ENCODE data around the gene ABCB8.
"Not testable (repeated sequence)": the region's sequence is repeated elsewhere in the genome, so short reads cannot be mapped to it uniquely, and the experiment has no call there.

The ABCB8 gene

DNA sequence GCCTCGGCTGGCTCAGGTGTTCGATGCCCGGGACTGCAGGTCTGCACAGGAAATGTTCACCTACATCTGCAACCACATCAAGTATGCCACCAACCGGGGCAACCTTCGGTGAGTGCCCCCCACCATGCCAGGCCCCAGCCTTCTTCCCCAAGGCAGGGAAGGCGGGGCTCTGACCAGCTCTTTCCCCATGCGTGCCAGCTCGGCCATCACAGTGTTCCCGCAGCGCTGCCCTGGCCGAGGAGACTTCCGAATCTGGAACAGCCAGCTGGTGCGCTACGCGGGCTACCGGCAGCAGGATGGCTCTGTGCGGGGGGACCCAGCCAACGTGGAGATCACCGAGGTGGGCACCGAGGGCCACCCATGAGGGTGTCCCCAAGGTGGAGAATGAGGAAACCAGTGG, 29.9 kb upstream of the ABCB8 start:
- DNase-seq = no peak

DNA sequence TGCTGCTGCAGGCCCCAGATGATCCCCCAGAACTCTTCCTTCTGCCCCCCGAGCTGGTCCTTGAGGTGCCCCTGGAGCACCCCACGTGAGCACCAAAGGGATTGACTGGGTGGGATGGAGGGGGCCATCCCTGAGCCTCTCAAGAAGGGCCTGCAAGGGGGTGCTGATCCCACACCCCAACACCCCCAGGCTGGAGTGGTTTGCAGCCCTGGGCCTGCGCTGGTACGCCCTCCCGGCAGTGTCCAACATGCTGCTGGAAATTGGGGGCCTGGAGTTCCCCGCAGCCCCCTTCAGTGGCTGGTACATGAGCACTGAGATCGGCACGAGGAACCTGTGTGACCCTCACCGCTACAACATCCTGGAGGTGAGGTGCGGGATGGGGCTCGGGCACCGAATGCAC, 29.2 kb upstream of the ABCB8 start:
- no peak for DNase-seq

DNA sequence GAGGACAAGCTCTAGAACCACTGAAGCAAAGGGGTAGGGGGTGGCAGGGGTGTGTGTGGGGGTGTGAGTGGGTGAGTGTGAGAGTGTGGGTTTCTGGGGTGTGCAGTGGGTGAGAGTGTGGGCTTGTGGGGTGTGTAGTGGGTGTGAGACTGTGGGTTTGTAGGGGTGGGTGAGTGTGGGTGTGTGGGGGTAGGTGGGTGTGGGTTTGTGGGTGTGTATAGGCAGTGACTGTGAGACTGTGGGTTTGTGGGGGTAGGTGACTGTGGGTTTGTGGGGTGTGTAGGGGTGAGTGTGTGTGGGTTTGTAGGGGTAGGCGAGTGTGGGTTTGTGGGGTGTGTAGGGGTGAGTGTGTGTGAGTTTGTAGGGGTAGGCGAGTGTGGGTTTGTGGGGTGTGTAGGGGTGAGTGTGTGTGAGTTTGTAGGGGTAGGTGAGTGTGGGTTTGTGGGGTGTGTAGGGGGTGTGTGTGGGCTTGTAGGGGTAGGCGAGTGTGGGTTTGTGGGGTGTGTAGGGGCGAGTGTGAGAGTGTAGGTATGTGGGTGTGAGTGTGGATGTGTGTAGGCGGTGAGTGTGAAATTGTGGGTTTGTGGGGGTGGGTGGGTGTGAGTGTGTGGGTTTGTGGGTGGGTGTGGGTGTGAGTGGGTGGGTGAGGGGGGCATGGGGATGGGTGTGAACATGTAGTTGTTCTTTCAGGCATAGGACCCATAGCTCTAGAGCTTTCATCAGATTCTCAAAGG, 28.6 kb upstream of the ABCB8 start:
- no peak for DNase-seq

DNA sequence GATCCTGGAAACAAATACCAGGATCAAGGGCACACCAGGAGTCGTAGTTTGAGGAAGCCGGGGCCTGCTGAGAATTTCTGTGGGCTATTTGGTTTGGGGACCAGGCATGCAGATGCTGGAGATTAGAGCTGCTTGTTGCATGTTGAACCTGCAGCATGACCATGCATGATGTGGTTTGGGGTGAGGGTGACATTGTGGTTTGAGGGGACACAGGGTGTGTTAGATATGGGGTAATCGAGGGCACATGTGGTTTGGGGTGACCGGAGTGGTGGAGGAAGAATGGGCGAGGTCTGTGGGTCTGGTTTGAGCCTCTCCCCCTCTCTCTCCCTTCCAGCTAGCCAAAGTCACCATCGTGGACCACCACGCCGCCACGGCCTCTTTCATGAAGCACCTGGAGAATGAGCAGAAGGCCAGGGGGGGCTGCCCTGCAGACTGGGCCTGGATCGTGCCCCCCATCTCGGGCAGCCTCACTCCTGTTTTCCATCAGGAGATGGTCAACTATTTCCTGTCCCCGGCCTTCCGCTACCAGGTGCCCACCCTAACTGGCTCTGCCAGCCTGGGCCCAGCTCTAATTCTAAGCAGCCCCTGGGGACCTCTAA, 27.3 kb upstream of the ABCB8 start:
- DNase-seq = no peak

DNA sequence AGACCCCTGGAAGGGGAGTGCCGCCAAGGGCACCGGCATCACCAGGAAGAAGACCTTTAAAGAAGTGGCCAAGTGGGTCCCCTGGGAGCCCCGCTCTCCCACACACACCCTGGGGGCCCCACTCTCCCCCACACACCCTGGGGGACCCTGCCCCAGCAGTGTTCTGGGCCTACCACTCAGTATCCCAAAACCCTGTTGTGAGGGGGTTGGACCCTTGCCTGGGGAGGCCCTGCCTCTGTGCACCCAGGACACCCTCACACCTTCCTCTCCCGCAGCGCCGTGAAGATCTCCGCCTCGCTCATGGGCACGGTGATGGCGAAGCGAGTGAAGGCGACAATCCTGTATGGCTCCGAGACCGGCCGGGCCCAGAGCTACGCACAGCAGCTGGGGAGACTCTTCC, 26.7 kb upstream of the ABCB8 start:
- DNase-seq = no peak

DNA sequence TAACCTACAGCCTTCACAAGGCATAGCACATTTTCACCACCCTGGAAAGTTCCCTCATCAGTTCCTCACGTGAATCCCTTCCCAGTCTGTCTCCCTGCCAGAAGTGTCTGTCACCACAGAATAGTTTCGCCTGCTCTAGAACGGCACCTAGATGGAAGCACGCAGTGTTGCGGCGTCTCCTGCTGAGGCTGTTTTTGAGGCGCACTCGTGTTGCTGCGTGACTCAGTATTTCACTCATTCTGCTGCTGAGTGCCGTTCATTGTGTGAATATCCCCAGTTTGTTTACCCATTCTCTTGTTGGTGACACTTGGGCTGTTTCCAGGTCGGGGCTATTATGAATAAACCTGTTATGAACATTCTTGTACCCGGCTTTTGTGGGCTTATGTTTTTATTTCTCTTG, 24.7 kb upstream of the ABCB8 start:
- DNase-seq = no peak

DNA sequence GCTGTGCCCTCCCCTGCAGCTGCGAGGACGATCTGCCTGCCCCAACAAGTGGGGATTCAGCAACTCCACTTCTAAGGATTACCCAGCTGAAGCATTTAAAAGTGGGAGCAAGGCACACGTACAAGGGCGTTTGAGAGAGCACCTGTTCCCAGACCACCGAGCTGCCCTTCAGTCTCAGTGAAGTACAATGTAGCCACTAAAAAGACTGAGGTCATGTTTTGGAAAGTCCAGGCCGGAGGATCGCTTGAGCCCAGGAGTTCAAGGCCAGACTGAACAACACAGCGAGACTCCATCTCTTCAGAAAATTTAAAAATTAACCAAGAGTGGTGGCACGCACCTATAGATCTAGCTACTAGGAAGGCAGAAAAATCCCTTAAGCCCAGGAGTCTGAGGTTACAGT, 22.7 kb upstream of the ABCB8 start:
- no peak for DNase-seq

DNA sequence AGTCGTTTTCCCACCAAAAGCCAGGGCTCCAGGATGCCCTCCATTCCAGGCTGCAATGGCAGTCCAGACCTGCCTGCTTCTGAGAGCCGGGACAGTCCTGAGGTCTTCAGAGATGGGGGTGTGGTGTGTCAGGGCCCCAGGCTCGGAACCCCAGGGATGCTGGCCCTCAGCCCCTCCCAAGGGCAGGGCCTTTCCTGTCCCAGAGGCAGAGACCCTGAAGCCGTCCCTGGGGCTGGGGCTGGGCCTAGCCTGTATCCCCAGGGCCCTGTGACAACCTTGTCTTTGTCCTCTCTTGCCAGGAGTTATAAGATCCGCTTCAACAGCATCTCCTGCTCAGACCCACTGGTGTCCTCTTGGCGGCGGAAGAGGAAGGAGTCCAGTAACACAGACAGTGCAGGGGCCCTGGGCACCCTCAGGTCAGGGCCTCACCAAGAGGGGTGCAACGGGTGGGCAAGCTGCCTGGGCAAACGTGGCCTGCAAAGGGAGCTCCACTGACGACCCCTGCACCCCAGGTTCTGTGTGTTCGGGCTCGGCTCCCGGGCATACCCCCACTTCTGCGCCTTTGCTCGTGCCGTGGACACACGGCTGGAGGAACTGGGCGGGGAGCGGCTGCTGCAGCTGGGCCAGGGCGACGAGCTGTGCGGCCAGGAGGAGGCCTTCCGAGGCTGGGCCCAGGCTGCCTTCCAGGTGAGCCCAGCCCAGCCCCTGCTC, 21.5 kb upstream of the ABCB8 start:
- no peak for DNase-seq

DNA sequence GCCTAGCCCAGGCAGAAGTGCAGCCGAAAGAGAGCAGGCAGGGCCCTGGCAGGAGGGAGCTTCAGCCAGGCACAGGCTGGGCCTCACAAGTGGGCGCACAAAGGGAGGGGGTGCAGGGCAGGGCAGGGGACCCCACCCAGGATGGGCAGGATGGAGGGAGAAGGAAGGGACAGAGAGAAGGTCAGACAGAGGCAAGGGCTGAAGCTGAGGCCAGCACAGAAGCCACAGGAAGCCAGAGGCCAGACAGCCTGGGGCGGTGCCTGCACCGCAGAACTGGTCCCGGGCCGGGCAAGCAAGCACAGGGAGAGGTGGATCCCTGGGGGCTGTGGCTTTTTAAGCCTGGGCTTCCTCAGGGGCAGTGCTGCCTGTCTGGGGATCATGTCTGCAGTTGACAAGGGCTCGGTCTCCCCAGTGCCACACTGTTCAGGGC, 20.8 kb upstream of the ABCB8 start:
- DNase-seq = no peak

DNA sequence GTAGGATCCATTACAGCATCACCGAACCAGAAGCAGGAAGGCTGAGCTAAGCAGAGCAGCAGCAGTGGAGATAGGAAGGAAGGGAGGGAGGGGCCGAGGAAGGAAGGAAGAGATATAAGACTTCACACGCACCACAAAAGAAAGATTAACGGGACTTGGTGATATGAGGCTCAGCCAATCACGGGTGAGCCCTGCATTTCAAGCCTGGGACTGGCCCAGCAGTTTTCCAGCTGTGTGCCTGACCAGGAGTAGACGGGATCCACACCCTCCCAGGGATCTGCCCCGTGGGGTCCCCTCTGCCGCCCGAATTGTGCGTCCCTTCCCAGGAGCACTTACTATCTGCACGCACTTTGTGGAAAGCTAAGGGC, 20.1 kb upstream of the ABCB8 start:
- no peak for DNase-seq

DNA sequence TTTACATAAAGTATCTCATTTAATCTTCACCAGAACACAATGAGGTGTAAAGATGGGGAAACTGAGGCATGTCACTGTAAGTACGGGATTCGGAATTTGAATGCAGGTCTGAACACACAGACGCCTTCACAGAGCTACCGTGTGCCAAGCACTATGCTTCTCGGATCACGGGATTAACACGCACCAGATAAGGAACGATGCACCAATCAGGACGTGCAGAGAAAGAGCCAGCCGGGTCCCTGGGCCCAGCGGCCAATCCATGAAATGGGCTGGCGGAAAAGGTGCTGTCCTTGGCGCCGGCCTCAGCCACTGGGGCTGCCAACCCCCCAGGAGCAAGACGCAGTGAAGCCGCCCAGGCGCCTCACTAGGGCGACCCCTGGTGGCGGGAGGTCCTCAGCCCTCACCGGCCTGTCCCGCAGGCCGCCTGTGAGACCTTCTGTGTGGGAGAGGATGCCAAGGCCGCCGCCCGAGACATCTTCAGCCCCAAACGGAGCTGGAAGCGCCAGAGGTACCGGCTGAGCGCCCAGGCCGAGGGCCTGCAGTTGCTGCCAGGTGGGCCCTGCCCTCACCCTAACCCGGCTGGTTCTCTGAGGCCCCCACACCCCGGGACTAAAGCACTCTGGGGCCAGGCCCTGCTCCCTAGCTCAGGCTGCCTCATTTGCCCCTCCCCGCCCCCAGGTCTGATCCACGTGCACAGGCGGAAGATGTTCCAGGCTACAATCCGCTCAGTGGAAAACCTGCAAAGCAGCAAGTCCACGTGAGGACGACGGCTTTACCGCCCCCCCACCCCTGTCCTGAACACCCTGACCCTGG, 19.5 kb upstream of the ABCB8 start:
- no peak for DNase-seq

DNA sequence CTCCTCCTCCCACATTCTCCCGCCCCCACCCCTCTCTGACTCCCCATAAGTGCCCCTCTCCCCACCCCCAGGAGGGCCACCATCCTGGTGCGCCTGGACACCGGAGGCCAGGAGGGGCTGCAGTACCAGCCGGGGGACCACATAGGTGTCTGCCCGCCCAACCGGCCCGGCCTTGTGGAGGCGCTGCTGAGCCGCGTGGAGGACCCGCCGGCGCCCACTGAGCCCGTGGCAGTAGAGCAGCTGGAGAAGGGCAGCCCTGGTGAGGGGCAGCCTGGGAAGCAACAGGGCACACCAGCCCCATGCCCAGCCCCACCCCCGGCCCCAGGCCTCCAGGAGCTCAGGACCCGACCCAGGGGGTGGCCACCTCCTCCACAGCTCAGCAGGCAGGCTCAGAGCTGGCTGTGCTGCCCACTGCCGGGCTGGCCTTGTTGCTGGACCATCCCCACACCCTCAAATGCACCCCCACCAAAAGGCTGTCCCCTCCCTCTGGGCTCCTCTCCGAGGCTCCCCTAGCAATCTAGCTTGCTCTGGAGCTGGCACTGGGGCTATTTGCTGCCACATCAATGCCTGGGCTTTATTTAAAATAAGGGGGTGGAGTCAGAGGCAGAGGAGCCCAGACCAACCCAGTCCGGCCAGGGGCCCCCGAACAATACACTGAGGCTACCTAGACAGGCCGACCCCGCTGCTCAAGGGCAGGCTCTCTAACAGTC, 18.8 kb upstream of the ABCB8 start:
- no peak for DNase-seq

DNA sequence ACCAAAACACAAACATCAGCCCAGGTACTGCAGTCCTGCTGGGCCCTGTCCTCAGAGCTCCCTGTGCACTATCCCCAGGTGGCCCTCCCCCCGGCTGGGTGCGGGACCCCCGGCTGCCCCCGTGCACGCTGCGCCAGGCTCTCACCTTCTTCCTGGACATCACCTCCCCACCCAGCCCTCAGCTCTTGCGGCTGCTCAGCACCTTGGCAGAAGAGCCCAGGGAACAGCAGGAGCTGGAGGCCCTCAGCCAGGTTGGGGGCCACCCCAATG, 18.3 kb upstream of the ABCB8 start:
- DNase-seq = no peak

DNA sequence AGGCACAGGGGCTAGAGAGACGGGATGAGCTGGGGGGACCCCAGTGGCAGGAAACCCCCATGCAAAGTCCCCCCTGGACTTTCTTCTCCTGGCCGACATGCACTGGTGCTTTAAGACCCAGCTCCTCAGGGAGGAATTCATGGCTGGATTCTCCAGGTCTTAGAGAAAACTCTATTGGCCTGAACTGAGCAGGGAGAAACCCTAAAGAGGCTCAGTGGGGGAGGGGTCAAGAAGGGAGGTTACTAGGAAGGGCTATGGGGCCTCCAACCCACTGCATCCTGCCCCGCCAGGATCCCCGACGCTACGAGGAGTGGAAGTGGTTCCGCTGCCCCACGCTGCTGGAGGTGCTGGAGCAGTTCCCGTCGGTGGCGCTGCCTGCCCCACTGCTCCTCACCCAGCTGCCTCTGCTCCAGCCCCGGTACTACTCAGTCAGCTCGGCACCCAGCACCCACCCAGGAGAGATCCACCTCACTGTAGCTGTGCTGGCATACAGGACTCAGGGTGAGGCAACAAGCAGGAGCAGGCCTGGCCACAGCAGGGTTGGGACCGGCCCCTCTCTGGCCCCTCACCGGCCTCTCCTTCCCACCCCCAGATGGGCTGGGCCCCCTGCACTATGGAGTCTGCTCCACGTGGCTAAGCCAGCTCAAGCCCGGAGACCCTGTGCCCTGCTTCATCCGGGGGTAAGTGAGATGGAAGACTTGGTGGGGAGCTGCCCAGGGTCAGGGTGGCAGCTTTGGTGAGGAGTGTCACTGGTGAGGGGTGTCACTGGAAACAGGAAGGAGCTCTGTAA, 17.7 kb upstream of the ABCB8 start:
- no peak for DNase-seq

DNA sequence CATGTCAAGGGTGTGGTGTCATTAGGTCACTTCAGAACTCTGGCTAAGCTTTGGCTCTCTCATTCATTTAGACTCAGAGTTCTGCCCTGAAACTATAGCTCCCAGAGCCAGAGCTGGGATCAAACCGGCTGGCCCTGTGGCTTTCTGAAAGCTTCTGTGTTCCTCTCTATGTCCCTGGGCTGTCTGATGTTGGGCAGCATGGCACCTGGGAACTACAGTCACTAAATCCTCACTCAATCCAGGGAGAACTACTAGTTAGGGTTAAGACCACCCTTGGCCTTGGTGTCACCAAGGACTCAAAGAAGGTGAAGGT, 17.2 kb upstream of the ABCB8 start:
- no peak for DNase-seq

DNA sequence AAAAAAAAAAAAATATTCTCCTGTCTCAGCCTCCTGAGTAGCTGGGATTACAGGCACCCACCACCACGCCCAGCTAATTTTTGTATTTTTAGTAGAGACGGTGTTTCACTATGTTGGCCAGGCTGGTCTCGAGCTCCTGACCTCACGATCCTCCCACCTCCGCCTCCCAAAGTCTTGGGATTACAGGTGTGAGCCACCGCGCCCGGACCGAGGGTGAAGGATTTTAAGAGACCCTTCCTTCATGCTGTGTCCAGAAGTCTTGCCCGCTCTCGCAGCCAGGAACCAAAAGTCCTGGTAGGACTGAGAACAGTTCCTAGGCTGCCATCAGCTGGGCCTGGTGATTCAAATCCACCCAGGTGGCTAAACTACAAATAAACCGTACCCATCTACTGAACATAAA, 16.6 kb upstream of the ABCB8 start:
- DNase-seq = not testable (repeated sequence)

DNA sequence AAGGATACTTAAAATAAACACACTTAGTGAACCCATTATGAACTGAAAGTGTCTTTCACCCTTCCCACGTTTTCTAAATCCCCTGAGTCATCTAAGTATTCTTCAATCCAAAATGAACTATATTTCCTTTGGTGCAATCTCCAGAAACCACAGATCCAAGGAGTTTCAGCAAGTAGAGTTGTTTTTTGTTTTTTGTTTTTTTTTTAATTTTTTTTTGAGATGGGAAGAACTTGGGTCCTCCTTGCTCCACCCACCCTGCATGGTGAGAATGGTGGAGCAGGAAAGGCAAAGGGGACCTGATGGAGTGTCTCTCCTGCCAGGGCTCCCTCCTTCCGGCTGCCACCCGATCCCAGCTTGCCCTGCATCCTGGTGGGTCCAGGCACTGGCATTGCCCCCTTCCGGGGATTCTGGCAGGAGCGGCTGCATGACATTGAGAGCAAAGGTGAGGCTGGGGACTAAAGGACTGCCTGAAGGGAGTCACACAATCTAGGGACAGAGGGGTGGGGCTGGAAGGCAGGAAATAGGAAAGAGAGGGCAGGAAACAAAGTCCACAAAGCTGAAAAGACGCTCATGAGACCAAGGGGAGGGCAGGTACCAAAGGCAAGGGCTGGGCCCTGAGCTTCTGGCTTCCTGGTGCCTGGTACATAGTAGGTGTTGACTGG, 16.1 kb upstream of the ABCB8 start:
- no peak for DNase-seq

DNA sequence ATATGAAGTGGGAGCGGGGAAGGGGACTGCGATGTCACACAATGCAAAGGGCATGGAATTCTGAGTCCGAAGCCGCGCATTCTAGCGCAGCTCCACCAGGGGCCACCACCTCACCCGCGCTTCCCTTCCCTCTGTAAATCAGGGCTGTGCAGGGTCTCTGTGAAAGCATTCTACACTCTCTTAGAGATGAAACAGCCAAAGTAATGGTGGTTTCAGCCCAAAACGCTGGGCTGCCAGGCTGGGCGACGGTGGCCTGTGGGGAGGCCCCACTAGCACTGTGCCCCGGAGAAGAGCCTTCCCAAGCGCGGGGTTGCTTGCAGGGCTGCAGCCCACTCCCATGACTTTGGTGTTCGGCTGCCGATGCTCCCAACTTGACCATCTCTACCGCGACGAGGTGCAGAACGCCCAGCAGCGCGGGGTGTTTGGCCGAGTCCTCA, 15.3 kb upstream of the ABCB8 start:
- DNase-seq = no peak

DNA sequence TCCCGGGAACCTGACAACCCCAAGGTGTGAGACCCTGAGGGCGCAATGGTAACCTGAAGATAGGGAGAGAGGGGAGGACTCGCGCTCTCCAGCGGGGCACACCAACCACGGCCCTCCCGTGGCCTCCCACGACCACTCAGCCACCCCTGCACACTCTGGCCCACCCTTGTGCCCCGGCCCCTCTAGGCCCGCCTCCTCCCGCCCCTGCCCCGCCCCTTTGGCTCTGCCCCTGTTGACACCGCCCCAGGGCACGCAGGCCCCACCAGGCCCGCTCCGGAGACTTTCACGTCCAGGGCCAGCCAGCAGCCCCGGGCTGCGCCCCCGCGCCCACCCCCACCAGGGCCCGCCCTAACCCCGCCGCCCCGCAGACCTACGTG, 14.9 kb upstream of the ABCB8 start:
- DNase-seq = no peak

DNA sequence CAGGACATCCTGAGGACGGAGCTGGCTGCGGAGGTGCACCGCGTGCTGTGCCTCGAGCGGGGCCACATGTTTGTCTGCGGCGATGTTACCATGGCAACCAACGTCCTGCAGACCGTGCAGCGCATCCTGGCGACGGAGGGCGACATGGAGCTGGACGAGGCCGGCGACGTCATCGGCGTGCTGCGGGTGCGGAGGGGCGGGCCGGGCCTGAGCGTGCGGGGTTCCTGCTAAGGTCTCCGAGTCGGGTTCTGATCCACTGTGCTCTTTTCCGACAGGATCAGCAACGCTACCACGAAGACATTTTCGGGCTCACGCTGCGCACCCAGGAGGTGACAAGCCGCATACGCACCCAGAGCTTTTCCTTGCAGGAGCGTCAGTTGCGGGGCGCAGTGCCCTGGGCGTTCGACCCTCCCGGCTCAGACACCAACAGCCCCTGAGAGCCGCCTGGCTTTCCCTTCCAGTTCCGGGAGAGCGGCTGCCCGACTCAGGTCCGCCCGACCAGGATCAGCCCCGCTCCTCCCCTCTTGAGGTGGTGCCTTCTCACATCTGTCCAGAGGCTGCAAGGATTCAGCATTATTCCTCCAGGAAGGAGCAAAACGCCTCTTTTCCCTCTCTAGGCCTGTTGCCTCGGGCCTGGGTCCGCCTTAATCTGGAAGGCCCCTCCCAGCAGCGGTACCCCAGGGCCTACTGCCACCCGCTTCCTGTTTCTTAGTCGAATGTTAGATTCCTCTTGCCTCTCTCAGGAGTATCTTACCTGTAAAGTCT, 14.3 kb upstream of the ABCB8 start:
- no peak for DNase-seq

DNA sequence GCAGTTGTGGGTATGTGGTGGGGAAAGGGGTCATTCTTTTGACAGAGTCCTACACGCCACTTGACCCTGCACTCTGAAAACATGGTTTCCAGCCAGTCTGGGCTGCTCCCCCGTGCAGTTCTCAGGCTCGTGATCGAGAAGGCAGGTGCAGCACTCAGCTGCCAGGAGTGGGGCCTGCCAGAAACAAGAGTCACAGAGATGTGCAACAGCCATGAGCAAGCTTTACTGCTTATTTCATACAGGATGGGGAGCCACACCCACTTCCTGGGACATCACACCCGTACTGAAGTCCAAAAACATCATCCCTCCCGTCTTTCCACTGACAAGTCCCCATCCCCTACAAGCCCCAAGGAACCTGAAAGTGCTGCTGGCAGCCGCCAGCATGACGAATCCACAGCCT, 13.3 kb upstream of the ABCB8 start:
- DNase-seq = no peak
